HG03469 (cell line): ENCODE data around the gene RUFY1.

Experiments used
- ATAC-seq: cut with Tn5 transposase; IDR thresholded peaks from one replicate; pipeline ENCODE4 v1.9.1; 2021; ENCODE audit warnings: mild to moderate bottlenecking, moderate library complexity, moderate number of reproducible peaks; ENCODE audit not compliant: unreplicated experiment

Gene RUFY1

DNA sequence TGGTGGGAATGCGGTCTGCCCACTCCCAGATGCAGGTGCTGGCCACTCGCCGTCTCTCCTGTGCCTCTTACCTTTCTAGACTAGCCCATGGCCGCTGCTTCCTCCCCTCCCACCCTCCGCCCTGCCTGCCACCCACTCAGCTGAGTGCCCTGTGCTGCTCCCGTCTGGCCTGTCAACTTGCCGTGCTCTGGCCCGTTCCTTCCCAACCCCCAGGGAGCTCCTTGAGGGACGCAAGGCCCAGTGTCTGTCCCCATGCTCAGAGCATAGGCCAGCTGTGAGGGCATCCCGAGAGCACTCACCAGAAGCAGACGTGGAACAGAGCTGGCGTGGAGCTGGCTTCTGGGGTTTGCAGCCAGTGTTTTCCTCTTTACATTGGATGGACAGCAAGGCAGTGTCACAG is 53.0 kb downstream of the RUFY1 start:
- no peak for ATAC-seq

DNA sequence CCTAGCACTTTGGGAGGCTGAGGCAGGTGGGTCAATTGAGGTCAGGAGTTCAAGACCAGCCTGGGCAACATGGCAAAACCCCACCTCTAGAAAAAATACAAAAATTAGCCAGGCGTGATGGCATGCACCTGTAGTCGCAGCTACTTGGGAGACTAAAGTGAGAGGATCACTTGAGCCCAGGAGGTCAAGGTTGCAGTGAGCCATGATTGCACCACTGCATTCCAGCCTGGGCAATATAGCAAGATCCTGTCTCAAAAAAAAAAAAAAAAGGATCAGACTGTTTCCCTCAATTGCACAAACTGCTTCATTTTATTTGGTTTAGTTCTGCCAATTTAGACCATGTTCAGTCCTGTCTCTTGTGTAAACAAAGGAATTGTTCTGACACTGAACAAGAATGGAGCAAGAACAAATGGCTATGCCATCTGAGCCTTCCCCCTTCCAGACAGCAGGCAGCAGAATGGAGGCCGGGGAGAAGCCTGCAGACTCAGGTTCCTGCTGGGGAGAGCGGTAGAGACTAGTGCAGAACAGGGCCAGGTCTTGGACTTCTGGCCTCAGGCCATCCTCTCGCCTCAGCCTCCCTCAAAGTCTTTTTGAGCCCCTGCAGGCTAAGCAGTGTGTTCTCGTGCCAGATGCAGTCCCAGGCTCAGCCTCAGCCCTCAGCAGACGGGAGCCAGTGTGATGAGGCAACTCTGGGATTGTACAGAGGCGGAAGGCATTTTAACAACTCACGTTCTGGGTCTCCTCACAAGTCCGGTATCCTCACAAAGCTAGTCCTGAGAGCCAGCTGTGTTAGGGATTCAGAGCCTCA is 54.9 kb downstream of the RUFY1 start:
- no peak for ATAC-seq

DNA sequence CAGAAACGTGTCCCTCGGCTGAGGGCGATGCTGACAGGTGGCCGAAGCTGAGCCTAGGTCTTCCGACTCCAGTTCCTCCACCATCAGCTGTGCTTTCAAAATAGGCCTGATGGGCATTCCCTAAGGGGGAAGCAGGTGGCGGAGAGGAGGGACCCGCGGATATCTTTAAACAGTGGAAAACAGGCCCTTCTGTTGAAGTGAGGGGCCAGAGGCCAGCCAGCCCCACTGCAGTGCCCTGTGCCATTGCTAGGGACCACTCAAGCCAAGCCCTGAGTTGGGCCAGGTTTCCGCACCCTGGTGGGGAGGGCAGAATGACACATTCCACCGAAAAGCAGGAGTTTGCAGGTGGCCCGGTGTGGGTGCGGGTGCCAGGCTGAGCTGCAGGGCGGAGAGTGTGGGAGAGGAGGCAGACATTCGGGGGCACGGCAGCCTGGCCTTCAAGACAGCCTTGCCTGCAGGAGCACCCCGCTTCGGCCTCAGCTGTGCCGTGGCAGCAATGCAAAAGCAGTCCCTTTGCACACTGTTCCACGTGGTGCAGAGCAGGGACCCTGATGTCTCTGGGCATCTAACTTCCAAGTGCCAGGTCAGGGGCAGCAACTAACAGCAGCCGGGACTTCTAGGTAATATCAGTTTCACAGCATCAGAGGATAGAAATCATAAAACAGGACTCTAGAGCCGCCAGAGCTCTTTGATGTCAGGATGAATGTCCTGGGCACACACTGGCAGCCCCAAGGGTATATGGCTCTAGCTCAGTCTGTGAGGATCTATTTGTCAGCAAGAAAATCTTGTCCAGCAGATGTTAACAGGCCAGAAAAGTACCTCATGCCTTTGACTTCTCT is 55.9 kb downstream of the RUFY1 start:
- no peak for ATAC-seq

DNA sequence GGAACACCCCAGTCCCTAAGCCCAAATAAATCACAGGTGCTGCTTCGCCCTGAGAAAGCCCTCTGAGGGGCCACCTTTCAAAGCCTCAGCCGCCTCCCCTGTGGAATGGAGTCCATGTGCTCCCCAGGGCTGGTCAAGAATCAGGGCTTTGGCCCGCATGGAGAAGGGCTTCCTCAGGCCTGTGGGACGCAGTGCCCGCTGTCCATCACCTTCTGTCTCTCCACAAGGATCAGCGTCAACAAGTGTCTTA is 56.5 kb downstream of the RUFY1 start:
- ATAC-seq: no peak

DNA sequence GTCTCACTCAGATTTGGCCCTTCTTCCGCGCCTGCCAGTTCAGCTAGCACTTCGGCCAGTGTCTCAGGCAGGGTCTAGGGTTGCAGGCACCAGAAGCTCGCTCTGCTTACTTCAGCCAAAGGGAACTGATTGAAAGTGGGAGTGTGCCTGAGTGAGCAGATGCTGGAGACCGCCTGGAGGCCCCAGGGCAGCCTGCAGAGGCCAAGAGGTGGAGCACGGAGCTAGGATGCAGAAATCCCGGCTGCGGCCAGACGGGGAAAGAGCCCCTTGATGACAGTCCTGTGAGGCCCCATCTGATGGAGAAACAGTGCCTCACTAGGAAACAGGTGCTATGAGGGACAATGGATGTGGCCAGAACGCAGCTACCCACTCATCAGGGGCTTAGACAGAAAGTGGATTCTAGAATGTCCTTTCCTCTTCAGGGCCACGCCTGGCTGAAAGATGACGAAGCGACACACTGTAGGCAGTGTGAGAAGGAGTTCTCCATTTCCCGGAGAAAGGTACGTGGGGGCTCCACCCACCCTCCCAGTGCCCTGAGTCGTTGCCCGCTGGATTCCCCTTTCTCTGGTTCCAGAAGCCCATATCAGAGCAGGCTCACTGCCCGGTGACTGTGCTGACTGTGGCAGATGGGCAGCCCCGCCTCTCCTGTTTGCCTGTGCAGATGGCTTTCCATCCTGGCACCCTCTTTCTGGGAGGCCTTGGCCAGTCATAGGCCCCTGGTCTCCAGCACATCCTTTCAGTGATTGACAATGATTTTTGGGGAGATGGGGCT is 57.0 kb downstream of the RUFY1 start:
- no peak for ATAC-seq

DNA sequence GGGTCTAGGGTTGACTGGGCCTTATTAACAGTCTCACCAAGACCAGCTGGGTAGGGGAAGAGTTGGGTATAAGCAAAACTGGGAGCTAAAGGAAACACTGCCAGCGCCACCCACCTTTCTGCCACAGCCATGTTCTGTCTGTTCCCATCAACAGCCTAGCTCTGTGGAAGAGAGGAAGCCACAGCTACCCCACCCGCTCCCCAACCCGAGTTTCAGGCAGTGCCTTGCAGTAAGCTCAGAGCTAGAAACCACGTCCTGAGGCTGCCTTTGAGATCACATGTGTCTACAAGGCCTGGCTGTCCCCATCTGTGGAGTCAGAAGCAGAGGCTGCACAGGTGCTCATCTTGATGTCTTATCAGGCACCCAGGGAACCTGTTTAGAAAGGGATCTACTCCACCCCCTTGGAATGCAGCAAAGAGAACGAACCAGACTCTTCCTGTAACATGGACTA is 57.8 kb downstream of the RUFY1 start:
- ATAC-seq: no peak

DNA sequence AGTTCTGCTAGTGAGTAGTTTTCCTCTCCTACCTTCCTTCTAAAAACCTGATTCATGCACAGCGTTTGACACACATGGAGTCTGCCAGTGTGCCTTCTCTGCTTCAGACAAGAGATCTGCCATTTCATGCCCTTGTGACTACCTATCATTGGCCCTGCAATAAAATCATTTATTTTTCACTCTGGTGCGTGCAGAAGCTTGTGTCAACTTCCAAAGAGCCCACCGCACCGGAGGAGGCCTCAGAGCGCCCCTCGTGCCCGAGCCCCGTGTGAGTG is 59.4 kb downstream of the RUFY1 start:
- no peak for ATAC-seq

DNA sequence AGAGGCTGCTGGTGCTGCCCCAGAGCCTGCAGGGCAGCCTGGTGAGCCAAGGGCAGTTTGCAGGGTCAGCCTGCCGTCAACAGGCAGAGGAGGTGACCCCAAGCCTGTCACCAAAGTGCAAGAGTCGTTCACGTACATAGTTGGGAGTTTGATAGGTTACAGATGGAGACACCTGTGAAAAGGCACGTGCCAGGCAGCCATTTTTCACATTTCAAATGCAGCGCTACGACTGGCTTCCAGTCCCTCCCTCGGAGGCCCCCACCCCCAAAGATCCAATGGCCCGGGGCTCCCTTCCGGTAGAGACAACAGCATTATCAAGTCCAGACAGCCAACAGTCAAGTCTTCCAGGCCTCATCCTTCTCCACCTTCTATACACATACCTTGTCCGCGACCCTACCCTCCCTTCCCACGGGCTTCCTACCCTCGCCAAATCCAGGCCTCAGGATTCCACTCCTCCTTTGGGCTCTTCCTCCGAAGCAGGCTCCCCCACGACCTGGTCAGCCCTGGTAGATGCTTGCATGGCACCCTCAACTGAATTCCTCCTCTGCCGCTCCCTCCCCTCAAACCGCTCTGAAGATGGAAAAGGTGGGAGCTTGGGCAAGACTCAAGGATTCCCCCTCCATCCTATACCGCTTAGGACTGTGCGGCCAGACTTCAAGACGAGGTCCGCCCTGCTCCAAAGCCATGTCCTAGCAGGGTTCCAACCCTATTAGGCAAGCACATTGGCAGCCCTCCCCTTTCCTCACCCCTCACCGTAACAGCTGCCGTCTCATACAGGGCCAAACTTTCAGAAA is 60.0 kb downstream of the RUFY1 start:
- ATAC-seq: no peak

DNA sequence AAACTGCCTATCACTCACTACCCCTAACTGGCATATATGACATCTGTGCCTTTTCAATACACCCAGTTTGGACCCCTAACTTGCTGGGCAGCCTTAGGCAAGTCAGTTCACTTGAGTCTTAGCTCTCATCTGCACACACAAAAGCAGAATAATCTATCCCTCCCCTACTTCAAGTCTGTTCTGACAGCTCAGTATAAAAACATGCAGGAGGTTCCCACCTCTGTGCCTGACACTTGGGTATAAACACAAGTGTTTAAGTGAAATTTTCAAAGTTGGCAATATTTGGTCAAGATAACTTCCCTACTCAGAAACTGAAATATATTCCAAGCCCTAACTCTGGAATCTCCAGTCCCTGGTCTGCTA is 60.5 kb downstream of the RUFY1 start:
- no peak for ATAC-seq

DNA sequence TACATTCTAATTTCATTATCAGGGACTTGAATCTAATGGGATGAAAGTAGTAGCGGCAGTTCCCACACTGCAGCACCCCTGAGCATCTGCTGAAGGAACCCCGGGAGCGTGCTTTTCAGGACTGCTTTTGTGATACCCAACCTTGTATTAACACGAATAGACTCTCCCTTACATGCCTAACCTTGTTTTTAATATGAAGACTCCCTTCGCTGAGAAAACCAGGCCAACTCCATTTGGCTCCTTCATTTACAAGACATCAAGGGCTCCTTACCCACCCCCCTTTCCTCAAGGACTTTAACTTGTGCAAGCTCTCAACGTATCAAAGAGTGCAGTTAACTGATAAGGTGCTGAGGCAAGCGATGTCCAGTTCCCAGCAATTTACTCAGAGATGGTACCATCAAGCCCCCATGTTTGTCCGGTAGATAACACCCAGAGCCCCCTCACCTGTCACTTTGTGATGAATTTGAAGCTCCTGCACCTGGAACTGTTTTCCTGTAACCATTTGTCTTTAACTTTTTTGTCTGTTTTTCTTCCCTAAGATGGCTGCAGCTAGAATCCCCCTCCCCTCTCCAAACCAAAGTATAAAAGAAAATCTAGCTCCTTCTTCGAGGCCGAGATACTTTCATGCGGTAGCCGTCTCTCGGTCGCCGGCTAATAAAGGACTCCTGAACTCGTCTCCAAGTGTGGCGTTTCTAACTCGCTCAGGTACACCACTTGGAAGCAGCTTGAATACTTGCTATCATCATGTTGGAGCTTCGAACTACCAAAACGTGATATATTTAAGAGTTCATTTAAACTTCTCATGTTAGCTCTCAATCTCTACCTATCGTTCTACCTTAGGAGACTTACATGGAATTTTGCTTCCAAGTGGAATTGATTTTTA is 62.5 kb downstream of the RUFY1 start:
- ATAC-seq: no peak

DNA sequence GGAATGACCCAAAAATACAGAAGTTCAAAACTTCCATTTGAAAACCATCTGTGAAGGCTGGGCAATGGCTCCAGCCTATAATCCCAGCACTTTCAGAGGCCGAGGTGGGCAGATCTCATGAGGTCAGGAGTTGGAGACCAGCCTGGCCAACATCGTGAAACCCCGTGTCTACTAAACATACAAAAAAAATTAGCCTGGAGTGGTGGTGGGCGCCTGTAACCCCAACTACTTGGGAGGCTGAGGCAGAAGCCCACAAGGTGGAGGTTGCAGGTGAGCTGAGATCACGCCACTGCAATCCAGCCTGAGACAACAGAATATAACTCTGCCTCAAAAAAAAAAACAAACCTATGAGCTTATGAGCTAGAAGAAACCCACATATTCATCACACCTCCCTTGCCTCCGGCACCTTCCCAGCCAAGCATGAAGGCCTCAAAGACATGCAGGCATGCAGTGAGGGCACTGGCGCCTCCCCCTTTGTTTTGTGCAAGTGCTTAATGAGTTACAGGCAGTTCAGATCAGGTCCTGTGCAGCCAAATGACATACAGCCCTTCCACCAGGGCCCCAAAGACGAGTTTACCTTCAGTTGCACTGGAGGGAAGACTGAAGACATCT is 63.2 kb downstream of the RUFY1 start:
- ATAC-seq: no peak

DNA sequence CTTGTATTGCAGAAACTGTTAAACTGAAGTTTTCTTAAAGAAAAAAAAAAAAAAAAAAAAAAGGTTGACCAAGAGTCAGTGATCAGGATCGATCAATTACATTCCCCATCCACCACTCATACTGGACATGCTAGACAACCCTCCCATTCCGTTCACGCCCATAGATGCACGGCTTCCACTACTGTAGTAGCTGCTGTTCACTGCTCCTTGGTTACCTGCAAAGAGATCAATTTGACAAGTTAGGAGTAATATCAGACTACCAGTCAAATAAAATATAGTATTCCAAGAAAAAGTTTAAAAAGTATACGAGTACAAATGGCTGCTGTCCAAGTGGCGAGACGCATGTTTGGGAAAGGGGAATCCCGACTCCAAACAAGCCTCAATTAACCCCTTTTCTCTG is 64.4 kb downstream of the RUFY1 start:
- ATAC-seq: no peak

DNA sequence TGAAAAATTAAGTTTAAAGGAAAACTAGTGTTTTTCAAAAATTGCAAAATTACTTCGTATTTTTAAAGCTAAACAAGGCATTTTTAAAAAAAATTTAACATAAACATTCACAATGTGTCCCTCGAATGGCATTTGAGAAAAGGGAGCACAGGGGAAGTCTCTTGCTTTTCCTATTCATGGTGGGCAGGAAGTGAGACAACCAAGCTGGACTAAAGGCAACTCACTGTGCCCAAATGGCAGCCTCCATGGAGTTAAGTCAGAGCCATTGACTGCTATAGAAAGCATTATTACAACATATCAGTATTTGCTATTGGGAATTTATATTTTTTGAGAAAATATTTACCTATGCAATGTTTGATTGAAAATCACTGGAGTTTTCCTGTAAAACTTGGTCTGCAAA is 64.8 kb downstream of the RUFY1 start:
- no peak for ATAC-seq

DNA sequence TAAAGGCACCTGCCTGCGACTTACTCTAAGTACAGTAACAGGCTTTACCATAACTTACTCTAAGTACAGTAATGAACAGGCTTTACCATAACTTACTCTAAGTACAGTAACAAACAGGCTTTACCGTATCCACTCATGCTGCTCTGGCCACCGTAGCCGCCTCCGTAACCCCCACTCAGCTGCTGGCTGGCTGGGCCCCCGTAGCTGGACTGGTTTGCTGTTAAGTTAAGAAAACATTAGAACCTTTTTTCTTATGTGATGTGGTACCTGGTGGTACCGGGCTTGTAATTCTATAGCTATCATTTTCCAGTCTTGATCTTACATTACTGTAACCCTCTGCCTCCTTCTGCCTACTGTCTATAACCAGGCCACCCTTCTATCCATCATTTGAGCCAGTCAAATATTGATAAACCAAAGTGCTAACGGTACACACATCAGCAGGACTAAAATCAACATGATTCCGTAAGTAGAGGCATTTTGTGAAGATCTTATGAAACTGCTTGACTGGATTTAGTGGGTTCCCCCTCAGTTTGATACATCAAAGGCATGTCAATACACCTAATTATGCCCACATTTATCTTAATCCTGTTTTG is 65.7 kb downstream of the RUFY1 start:
- ATAC-seq: no peak

DNA sequence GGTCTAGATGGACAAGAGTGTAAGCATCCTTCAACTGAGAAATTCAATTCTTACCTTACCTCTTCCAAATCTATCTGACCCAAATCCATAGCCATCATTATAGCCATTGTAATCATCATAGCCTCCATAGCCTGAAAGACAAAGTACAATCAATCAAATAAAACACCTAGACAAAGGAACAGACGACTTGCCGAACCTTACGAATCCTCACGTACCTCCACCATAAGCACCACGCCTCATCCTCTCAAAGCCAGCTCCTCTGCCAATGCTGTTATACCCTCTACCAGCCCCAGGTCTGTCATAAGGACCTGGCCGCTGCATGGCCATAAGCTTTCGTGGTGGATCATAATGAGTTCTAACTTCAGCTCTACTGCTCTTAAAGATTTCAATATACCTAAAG is 67.6 kb downstream of the RUFY1 start:
- no peak for ATAC-seq

DNA sequence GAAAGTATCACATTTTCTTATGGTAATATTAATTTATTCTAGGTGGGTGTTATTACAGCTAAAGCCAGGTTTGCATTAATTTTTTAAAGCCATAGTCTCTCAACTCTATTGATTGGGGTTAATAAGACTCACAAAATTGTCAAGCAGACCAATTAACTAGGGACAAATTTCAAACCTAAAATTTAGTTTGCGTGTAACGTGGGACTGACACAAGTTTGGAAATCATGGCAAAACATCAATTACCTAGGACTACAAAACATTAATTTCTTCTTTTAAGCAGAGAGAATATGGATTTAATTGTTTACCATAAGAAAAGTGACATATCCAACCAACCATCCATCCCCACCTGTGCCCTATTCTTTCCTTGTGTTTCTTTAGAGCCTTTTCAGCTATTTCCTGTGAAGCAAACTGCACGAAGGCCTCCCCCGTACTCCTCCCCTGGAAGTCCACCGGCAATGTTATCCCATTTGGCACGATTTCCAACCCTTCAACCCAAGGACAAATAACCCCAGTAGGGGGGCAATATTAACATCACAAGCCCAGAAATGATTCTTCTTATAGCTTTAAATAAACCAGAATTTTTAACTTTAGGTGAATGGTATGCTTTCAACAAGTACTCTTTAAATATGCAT is 68.7 kb downstream of the RUFY1 start:
- ATAC-seq: no peak

DNA sequence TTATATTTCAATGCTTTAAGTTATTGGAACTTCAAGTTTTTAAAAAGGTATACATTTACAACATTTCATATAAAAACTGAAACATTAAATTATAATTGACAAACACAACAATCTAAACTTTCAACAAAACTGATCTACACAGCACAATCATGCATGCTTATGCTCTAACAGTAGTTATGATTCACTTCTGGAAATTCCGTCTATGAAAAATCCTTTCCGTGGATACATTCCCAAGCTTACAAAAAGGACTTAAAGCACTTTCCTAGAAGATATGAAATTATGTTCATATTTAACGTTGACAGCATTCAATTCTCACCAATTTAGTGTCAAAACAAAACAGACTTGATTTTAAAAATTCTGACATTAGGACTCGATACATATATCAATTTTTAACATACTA is 69.4 kb downstream of the RUFY1 start:
- no peak for ATAC-seq

DNA sequence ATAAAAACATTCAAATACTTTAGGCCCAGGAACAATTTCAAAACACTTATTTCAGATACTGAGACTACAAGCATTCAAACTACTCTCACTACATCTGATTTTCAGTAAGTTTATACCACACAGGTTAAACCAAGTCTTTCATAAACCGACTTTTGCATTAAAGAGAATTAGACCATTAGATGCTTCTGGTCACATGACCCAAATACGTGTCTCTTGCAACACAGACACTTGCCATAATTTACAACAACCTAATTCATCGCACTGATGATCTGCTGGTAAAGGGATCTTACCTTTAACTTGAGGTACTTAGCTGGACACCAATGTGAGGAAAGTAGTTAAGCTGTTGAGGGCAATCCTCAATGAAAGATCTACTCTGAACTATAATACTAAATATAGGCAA is 69.9 kb downstream of the RUFY1 start:
- ATAC-seq: no peak
